ENCODE measurements around the gene CD84.
"Not testable (repeated sequence)": the region's sequence is repeated elsewhere in the genome, so short reads cannot be mapped to it uniquely, and the experiment has no call there.

Gene CD84

DNA sequence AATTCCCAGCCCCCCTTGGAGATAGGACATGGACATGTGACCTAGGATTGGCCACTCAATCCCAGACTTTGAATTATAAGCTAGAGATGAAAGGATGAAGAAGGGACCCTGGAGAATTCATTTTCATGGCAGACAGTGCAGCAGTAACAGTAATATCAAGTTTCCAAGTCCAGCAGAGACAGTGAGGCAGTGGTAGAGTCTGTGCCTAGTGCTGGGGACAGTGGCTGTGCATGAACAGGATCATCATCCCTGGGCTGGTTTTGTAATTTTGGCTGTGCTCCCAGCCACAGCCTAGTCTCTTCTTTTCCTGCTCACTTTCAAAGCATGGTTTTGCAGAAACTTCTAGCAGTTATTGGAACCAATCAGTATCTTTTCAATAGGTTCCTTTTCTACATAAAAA is 29.6 kb upstream of the CD84 start:
- DNase-seq (ENCODE audit: low spot score), result no peak

DNA sequence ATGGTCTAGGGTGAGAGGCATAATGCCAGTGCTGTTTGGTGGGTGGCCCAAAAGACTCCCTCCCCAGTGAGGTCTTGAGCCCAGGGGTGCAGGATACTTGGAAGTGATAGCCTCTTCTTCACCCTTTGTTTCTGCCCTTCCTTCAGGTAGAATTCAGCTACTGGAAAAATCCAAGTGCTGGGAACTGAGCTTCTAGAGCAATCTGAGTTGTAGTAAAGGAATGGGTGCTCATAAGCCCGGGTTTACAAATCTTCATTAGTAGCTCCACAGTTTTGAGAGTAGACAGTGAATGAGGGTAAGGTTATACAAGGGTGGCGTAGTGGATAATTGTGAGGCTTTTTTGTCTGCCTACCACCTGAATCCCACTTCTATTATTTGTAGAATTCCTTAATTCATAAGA is 29.2 kb upstream of the CD84 start:
- no peak for DNase-seq (ENCODE audit: low spot score)

DNA sequence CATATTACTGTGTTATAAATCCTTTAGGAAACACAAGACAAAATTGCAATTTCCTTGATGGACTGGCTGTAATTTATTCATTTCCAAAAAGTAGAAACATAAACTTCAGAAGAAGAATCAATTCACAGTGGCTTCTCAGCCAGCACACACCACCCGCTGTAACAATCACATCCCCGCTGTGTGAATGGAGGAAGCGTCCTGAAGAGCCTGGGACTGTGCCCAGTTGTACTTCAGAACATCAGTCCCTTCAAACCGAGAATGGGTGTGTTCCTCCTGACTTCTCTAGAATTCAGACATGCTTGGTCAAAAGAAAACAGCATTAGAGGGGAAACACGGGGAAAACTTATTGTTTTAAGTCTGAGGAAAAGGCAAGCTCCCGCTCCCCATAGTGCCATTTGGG is 28.8 kb upstream of the CD84 start:
- DNase-seq (ENCODE audit: low spot score), result no peak

DNA sequence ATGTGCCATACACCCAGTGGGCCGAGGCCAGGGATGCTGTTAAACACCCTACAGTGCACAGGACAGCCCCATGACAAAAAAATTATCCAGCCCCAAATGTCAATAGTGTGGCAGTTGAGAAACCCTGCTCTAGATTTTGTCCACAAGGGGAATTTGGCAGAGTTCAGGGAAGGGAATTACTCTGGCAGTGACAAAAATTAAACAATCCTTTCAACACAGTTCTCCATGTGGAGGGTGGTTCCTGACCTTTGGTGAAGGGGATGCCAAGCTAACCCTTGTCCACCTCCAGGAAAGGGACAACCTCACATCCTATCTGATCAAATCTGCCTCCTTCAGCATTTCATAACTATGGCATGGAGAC is 28.4 kb upstream of the CD84 start:
- no peak for DNase-seq (ENCODE audit: low spot score)

DNA sequence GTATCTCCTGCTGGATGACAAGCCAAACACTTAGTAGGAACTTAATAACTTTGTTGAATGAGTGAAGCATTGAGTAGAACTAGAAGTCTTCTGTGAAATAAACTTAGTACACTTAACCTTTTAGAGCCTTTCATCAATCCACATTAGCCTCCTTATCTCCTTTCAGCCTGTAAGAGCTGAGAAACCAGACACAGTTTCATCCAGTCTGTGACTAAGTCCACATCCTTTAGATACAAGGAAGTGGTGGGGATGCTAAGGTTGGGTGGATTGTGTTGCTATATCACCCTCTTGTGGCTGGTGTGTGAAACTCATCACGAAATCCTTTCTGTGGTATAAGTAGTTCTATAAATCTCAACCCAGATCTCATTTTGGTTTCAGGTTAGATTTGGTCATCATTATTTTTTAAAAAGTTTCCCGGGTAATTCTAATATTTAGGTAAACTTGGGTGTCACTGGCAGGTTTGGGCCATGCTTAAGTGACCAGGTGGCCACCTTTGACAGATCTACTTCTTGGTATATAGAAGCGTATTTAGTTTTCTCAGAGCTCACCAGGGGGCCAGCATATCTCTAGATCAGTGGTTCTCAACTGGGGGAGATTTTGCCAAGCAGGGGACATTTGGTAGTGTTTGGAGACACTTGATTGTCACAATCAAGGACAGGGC is 27.8 kb upstream of the CD84 start:
- DNase-seq (ENCODE audit: low spot score), result peak; percentile 35

DNA sequence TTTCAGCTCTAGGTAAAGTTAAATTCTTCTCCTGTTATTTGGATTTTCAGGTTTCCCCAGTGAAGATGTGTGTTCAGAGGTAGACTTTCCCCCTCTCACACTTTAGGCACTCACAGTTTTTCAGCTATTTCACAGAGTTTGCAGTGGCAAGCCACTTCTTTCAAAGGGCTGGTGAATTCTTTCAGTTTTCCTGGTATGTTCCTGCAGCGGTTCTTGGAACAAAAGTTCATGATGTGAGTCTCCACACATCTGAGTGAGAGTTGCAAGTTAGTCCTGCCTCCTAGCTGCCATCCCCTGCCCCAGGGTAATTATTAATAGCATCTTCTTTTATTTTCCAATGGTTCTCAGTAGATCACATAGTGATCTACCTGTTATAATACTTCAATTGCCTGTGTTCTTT is 27.3 kb upstream of the CD84 start:
- DNase-seq (ENCODE audit: low spot score), result no peak

DNA sequence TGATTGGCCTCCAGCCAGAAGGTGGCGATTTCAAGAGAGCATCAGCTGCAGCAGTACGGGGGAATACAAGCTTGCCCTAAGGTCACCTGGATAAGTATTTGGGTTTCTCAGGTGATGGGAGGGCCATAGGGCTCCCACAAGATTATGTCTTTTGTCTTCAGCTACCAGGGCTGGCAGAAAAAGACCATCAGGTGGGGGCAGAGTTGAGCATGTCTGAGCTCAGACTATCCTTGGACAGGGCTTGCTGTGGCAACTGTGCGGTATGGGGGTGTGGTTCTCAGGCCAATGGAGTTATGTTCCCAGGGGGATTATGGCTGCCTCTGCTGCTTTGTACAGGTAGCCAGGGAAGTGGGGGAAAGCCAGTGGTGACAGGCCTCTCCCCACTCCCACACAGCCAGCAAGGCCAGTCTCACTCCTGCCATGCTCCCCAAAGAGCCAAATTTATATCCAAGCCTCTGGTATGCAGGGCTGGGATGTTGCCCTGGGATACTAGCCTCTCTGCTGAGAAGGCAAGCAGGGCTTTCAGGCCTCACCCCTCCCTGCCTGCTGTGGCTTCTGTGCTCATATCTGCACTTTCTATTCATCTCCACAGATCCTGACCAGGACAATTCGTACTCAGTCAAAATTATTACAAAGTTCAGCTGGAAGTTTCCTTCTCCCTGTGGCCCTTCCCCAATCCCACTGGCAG is 26.6 kb upstream of the CD84 start:
- no peak for DNase-seq (ENCODE audit: low spot score)

DNA sequence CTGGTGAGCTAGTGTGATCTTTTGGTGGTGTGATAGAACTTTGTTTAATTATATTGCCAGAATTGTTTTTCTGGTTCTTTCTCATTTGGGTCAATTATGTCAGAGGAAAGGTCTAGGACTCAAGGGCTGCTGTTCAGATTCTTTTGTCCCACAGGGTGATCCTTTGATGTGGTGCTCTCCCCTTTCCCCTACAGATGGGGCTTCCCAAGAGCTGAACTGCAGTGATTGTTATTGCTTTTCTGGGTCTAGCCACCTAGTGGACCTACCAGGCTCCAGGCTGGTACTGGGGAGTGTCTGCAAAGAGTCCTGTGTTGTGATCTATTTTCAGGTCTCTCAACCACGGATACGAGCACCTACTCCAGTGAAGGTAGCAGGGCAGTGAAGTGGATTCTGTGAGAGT is 25.9 kb upstream of the CD84 start:
- no peak for DNase-seq (ENCODE audit: low spot score)

DNA sequence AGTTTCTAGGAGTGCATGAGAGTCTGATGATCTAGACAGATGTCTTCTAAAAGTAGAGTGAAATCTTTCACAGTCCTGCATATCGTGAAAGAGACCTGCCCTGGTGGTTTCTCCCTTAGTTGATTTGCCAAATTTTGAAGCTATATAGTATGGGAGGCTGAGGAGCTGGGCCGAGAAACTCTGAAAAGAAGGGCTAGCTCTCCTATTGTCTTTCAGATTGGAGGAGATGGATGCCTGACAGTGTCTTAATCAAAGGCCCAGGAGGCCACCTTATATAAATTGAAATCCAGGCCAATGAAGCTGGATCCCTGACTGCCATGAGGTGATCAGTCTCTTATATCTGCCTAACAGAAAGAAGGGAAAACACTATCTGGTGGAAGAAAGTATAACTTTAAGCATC is 18.4 kb upstream of the CD84 start:
- no peak for DNase-seq (ENCODE audit: low spot score)

DNA sequence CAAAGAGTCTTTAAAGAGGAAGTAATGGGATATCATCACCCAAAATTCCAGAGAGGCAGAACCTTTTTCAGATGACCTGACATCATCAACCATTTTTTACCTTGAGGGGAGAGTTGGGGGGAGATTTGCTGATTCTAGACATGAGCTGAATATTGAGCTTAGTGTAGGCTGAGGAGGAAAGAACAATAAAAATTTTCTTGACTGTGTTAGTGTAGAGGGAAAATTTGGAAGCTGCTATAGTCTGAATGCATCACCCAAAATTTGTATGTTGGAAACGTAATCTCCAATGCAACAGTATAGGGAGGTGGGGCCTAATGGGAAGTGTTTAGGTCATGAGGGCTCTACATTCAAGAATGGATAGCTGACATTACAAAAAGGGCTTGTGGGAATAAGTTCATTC is 17.8 kb upstream of the CD84 start:
- DNase-seq (ENCODE audit: low spot score), result no peak

DNA sequence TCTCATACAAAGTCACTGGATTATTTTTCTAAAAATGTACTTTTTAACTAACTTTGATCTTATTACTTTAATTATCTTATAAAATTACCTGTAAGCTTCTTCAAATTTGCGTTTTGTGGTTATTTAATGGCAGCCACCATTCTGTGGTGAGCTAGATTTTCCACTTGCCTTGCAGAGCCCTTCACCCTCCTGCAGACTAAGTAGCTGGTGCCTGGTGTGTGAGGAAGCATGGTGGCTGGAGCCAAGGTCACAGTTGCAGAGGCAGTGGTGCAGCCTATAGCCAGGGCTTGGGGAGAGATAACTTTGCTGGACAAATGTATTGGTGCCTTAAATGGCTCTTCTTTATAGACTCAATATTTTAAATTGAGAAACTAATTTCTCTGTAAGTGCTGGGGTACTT is 11.2 kb upstream of the CD84 start:
- DNase-seq (ENCODE audit: low spot score), result no peak

DNA sequence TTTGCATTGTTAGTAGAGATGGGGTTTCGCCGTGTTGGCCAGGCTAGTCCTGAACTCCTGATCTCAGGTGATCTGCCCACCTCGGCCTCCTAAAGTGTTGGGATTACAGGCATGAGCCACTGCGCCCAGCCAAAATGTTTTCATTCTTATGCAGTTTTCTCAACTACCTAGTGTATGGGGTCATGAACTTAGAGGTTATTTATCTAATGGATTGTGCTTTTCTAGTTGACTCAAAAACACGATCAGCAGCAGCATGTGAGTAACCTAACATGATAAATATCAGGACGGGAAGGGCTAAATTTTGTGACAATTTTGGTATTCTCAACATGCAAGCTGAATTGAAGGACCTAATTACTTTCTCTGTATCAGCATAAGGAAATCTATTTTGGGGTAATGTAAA is 9.2 kb upstream of the CD84 start:
- no peak for DNase-seq (ENCODE audit: low spot score)

DNA sequence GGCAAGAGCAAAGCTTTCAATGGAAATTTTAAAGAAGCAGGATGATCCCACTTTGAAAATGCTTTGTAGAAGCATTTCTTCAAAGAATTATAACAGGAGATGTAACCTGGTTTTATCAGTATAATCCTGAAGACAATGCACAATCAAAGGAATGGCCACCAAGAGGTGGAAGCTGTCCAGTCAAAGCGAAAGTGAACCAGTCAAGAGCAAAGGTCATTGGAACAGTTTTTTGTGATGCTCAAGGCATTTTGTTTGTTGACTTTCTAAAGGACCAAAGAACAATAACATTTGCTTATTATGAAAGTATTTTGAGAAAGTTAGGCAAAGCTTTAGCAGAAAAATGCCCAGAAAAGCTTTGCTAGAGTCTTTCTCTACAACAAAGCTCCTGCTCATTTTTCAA is 5.5 kb upstream of the CD84 start:
- DNase-seq (ENCODE audit: low spot score), result no peak

DNA sequence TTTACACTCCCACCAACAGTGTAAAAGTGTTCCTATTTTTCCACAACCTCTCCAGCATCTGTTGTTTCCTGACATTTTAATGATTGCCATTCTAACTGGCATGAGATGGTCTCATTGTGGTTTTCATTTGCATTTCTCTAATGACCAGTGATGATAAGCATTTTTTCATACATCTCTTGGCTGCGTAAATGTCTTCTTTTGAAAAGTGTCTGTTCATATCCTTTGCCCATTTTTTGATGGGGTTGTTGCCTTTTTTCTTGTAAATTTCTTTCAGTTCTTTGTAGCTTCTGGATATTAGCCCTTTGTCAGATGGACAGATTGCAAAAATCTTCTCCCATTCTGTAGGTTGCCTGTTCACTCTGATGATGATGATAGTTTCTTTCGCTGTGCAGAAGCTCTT is 3.7 kb upstream of the CD84 start:
- not testable (repeated sequence) for DNase-seq (ENCODE audit: low spot score)

DNA sequence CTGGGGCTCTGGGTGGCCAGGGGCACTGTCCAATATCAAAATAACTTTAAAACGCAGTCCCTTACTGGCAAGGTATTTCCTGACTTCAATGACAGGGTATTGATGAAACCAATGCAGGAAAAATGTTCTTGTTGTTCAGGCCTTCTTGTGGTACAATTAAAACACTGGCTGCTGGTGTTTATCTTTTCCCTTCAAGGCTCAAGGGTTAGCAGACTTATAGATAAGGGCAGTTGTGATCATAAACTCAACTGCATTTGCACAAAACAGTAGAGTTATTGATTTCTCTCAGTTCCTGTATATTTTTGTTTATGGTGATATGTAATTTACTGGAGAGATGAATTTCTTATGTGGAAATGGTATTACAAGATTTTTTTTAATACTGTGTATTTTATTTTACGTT is 2.7 kb upstream of the CD84 start:
- DNase-seq (ENCODE audit: low spot score), result no peak

DNA sequence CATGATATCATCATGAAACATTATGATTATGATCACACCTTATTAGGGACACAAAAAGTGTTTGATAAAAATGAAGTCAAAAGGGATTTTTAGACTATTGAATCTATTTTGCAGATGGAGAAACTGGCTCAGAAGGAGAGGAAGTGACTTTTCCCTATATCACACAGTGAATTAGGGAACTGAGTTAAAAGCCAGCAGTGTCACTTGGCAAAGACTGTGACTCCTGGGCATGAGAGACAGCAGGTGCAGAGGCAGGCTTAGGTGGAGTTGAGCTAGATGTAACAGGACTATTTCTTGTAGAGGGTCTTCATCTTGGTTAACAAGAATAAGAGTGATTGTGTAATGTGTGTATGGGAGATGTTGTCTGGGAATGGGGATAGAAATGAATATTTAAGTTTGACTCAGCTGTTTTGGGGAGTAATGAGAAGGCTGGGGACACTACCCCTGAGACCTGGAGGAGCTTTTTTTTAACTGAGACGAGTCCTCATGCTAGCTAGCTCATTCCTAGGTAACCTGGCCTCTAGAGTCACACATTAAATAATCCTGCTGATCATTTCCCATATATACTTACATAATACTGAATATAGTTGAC is 1.0 kb upstream of the CD84 start:
- DNase-seq (ENCODE audit: low spot score), result no peak

DNA sequence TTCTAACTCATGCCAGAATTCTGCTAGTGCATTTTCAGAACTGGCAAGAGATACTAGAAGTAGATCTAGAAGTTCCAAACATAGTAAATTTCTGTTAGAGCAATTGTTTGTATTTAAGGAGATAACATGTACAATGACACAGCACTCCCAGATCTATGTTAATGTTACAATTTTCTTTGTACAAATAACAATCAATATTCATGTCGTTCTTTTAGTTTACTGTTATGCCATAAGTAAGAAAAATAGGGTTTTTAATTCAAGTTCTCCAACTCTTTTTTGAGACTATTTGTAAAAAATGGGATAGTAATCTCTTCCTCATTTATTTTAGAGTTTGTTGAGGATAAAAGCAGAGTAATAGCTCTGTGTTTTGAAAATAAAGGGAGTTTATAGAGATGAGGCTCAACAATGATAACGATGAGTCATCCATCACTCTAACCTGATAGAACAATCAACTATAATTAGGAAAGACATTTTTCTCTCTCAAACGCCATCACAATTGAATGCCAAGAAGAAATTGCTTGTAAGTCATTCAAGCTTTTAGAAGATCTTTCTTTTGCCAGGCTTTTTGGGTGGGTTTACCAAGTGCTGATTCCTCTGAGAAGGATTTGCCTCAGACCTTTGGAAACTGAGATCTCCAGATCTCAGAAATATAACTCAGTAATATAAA is 638 bp downstream of the CD84 start:
- no peak for DNase-seq (ENCODE audit: low spot score)

DNA sequence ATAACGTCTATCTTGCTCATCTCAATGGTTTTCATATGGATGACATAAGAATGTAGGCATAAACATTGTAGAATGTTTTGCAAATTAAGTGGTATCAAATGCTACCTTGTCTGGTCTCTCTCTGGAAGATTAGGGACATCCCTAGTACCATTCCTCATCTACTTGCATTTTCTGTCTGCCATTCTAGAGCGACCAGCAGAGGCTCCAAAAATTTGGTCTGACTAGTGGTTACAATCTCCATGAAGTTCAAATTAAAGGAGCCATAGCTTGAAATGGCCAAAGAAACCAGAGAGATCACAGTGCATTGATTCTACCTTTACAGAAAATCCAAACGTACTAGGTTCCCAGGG is 1.1 kb downstream of the CD84 start:
- no peak for DNase-seq (ENCODE audit: low spot score)

DNA sequence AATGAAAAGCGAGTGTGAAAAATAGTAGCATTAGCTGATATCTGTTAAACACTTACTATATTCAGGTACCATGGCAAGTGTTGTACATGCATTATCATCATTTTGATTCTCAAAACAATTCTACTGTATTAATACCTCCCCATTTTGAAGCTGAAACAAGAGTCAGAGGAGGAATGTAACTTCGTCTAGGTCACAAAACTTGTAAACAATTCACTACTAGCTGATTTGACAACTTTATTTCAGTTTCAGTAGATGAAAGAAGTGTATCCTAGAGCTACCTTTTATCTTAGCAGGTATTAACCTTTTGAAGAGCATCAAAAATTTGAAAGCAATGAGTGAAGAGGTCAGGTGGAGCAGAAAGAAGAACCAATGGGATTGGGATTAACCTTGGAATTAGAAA is 1.6 kb downstream of the CD84 start:
- DNase-seq (ENCODE audit: low spot score), result no peak

DNA sequence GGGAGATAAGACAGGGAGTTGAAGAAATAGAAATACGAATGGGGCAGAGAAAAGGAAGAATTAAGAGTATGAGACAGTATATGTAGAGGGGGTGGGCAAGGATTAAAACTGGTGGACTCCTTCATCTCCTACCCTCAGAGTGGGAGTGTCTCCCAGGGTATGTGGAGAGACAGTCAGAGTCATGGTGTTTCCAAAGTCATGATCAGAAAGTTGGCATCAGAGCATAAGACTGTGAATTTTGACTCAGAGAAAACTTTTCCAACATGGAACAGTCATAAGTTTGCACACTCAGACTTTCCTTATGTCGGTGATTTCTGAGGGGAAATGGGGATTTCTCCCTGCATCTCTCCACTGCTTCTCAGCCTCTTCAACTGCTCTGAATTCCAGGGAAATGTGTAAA is 2.4 kb downstream of the CD84 start:
- DNase-seq (ENCODE audit: low spot score), result no peak

DNA sequence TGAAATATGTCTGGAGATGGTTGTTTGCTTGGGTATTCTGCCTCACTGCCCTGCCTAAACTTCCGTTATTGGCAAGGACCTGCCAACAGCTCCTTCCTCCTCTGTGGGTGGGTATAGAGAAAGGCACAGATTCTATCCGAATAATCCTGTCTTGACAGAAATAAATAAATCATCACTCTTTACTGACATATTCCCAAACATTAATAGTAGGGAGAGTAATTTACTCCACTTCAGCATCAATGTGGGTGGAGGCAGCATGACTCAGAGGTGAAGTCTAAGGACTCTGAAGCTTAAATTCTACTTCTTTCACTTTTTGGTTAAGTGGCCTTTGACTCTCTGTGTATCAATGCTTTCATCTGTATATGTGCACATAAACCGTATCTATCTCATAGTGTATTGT is 2.9 kb downstream of the CD84 start:
- no peak for DNase-seq (ENCODE audit: low spot score)

DNA sequence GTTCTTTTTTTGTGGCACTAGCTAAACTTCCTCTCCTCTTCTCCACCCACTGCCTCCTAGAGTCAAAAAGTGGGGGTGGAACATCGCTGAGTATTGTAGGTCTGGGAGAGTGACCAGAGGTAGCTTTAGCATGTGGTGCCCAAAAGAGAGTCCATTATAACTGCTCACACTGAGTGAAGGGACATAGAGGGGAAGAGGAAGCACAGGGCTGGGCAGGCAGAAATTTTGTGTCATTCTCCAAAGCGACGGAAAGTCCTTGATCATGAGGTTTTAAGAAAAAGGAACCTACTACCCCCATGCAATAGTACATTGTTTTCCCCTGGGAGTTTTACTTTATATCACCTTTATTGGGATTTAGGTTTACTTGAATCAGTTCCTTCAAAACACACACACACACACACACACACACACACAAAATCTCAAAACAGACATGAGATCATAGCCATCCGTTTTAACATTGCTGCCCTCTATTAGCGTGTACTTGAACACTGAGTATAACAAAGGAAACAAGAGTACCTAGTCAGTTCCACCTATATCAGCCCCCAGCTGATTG is 4.1 kb downstream of the CD84 start:
- no peak for DNase-seq (ENCODE audit: low spot score)

DNA sequence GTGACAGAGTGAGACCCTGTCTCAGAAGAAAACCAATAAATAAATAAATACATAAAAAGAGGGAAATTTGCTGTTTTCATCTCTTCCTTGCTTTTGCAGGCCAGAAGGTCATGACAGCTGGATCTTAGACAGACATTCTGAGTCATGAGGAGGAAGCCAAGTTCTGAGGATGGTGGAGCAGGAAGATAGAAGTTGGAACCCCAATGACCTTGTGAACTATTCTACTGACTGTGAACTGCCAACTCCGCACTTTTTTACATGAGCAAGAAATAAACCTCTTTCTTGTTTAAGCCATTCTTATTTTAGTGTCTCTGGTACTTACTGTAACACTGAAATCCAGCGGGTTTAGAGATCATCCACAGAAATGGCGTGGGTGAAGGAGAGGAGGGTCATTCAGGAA is 8.5 kb downstream of the CD84 start:
- no peak for DNase-seq (ENCODE audit: low spot score)
